Brain microvascular endothelial cell (primary cell): ENCODE data around the gene PCF11.

Experiments used
- DNase-seq: peaks from one replicate; pipeline ENCODE4 v3.0.0-alpha.2; 2020
- H3K27ac ChIP-seq: fragments of 250-450 bp; sonication (Bioruptor Pico); 2 replicates; pipeline ENCODE4 v1.5.1; 2020; ENCODE audit warnings: mild to moderate bottlenecking, moderate library complexity
- H3K27me3 ChIP-seq: fragments of 250-450 bp; sonication (Bioruptor Pico); replicated peaks from 2 replicates; pipeline ENCODE4 v1.5.1; 2020; ENCODE audit warnings: mild to moderate bottlenecking
- H3K36me3 ChIP-seq: fragments of 250-450 bp; sonication (Bioruptor Pico); replicated peaks from 2 replicates; pipeline ENCODE4 v1.5.1; 2020; ENCODE audit warnings: mild to moderate bottlenecking
- H3K4me3 ChIP-seq: 2 replicates; pipeline ENCODE4 v1.5.1; 2011; ENCODE audit warnings: low read depth, mild to moderate bottlenecking, control low read depth, low read length, moderate library complexity
- in situ Hi-C: cut with HindIII; loops from 2 replicates; pipeline ENCODE4 v1.10.0; 2017; ENCODE audit warnings: low sequenced_read_pairs, low pct_ligation_motif_present
- TF ChIP-seq, protein P1 (sequence below): IDR thresholded peaks from 2 replicates; pipeline ENCODE4 v1.5.1; 2011; ENCODE audit warnings: low read depth, mild to moderate bottlenecking, moderate library complexity, low read length, control low read depth, inconsistent platforms; ENCODE audit errors: missing control alignments

The PCF11 gene

GRCh38 chr11:83194281-83195142, 37.6 kb downstream of the PCF11 start:
- in situ Hi-C loops: no loop called here
- H3K4me3 ChIP-seq: peak overlapping the region; percentile 85
- TF ChIP-seq, protein P1, sequence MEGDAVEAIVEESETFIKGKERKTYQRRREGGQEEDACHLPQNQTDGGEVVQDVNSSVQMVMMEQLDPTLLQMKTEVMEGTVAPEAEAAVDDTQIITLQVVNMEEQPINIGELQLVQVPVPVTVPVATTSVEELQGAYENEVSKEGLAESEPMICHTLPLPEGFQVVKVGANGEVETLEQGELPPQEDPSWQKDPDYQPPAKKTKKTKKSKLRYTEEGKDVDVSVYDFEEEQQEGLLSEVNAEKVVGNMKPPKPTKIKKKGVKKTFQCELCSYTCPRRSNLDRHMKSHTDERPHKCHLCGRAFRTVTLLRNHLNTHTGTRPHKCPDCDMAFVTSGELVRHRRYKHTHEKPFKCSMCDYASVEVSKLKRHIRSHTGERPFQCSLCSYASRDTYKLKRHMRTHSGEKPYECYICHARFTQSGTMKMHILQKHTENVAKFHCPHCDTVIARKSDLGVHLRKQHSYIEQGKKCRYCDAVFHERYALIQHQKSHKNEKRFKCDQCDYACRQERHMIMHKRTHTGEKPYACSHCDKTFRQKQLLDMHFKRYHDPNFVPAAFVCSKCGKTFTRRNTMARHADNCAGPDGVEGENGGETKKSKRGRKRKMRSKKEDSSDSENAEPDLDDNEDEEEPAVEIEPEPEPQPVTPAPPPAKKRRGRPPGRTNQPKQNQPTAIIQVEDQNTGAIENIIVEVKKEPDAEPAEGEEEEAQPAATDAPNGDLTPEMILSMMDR: no peak
- peak overlapping the region; percentile 79 for H3K27ac ChIP-seq
- no peaks in the 10 kb centered on the region for H3K27me3 ChIP-seq
- H3K36me3 ChIP-seq: peaks cover 17% of the 10 kb centered on the region
- peak; percentile 62 for DNase-seq

- in situ Hi-C loops: no loop called here
- H3K27ac ChIP-seq: no peak overlapping the region
Measured at GRCh38 chr11:83195143-83195466, 38.2 kb downstream of the PCF11 start.

DNA sequence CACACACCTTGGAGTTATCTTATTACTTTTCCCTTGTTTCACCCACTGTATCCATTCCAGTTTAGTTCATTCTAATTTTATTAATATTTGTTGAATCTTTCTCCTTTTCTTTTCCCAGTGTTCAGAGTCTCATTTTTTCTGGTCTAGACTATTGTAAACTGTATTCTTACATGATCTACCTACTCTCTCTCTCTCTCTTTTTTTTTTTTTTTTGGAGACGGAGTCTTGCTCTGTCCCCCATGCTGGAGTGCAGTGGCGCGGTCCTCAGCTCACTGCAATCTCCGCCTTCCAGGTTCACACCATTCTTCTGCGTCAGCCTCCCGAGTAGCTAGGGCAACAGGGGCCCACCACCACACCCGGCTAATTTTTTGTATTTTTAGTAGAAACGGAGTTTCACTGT, 38.7 kb downstream of the PCF11 start:
- in situ Hi-C loops: no loop called here
- Histone ChIP-seq H3K4me3 (no peak overlapping the region), H3K36me3 (peaks cover 14% of the 10 kb centered on the region), H3K27me3 (no peaks in the 10 kb centered on the region), H3K27ac (no peak overlapping the region)
- TF ChIP-seq, protein P1: no peak
- DNase-seq: no peak

More at GRCh38 chr11:83195143-83195466, 38.2 kb downstream of the PCF11 start:
- Histone ChIP-seq H3K36me3 (peaks cover 16% of the 10 kb centered on the region), H3K4me3 (peak overlapping the region; percentile 85), H3K27me3 (no peaks in the 10 kb centered on the region)
- DNase-seq: no peak
- TF ChIP-seq, protein P1: no peak

DNA sequence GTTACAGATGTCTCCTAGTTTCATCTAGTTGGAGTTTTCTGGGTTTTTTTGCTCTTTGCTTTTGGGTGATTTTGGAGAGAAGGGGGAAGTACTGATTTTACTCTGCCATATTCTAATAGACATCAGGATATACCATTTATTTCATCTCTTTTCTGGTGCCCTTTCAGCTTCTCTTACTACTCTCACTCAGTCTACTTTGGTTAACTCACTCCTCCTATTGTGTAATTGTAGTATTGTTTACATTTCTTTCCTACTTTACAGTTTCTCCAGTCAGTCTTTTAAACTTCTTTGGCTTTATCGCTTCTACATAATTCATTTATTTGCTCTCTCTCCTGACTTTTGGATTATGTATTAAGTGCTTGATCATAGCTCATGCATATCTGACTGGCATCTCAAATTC, 43.1 kb downstream of the PCF11 start:
- in situ Hi-C loops: no loop called here
- DNase-seq: no peak
- H3K36me3 ChIP-seq: peaks cover 2% of the 10 kb centered on the region
- H3K27ac ChIP-seq: no peak overlapping the region
- no peaks in the 10 kb centered on the region for H3K27me3 ChIP-seq
- no peak overlapping the region for H3K4me3 ChIP-seq
- TF ChIP-seq, protein P1: no peak

DNA sequence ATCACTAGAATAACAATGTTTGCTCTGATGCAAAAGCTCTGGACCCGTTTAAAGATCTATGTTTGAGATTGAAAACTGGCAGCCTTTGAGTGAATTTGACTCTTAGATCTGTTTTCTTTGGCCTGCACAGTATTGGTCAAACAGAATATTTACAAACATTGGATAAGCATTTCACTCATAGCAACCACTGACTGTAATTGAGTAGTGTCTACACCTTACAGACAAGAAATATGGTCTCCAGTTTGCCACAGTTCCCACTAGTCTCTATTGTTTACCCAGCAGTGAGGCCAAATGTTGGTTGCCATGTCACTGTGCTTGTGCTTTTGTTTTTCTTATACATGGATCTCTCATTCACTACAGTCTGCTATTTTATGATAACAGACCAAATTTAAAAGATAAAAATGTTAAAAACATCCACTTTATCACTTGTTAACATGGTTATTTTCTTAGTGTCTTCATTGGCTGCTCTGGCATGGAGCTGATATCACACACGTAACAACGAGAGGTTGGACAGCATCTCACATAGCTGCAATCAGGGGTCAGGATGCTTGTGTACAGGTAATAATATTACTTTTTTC, 48.8 kb downstream of the PCF11 start:
- TF ChIP-seq, protein P1: no peak

More for the DNA sequence above, 48.8 kb downstream of the PCF11 start:
- DNase-seq: peak; percentile 23
- no peak overlapping the region for H3K27ac ChIP-seq
- in situ Hi-C loops: no loop called here
- no peak overlapping the region for H3K4me3 ChIP-seq
- peaks cover 6% of the 10 kb centered on the region for H3K36me3 ChIP-seq
- H3K27me3 ChIP-seq: no peaks in the 10 kb centered on the region
